Astrocyte (in vitro differentiated cells and primary cell): ENCODE measurements around the gene GGACT.

Experiments
- CTCF ChIP-seq: IDR thresholded peaks from 2 replicates; pipeline ENCODE4 v1.5.1; 2011; ENCODE audit warnings: low read depth, mild to moderate bottlenecking, inconsistent platforms, low read length, moderate library complexity; ENCODE audit not compliant: insufficient read depth
- EZH2 ChIP-seq: IDR thresholded peaks from 2 replicates; pipeline ENCODE4 v1.6.1; 2012; ENCODE audit warnings: mild to moderate bottlenecking, low read length, inconsistent platforms; ENCODE audit not compliant: insufficient read depth

GRCh38 chr13:100604918-100605710, 16.5 kb upstream of the GGACT start:
- TF ChIP-seq CTCF (no peak), EZH2 (no peak)
